Calu3 (cell line): ENCODE data around the gene SEC24B. TPM values are rescaled to one million over a fixed set of nuclear protein-coding genes. Genes with fewer than 3 reads are reported as not detected.
A peak's percentile ranks its signal among the peaks of the same experiment; 100 is the strongest.
"Not testable (repeated sequence)": the region's sequence is repeated elsewhere in the genome, so short reads cannot be mapped to it uniquely, and the experiment has no call there.

Source experiments
- BruUV-seq: library from RNA; stranded (reverse); fragments of 400-500 nt; replicated peaks from 2 replicates; lab custom pipeline; 2021; lab: Mats Ljungman, UMichigan
- CTCF ChIA-PET: fragments of 300-600 bp; sonication (Branson Sonifier 250); formaldehyde crosslinking; loops from one replicate; lab custom pipeline; 2022; ENCODE audit warnings: antibody characterized with exemption; lab: Charles Lee
- DNase-seq: peaks from one replicate; pipeline ENCODE4 v3.0.0; 2022
- H3K27ac Mint-ChIP-seq: one replicate; pipeline ENCODE4 v1.8.0; 2022; ENCODE audit warnings: mixed read lengths; ENCODE audit not compliant: unreplicated experiment
- H3K27me3 Mint-ChIP-seq: one replicate; pipeline ENCODE4 v1.8.0; 2022; ENCODE audit warnings: mixed read lengths; ENCODE audit not compliant: unreplicated experiment
- H3K36me3 Mint-ChIP-seq: one replicate; pipeline ENCODE4 v1.8.0; 2022; ENCODE audit warnings: mild to moderate bottlenecking, moderate library complexity, mixed read lengths; ENCODE audit not compliant: insufficient read depth, unreplicated experiment
- H3K4me1 Mint-ChIP-seq: one replicate; pipeline ENCODE4 v1.8.0; 2022; ENCODE audit warnings: mild to moderate bottlenecking, low read depth, mixed read lengths; ENCODE audit not compliant: unreplicated experiment
- H3K4me3 Mint-ChIP-seq: one replicate; pipeline ENCODE4 v1.8.0; 2022; ENCODE audit warnings: mild to moderate bottlenecking, low read depth, moderate library complexity, mixed read lengths; ENCODE audit not compliant: unreplicated experiment
- H3K9me3 Mint-ChIP-seq: one replicate; pipeline ENCODE4 v1.8.0; 2022; ENCODE audit warnings: low read depth, mixed read lengths; ENCODE audit not compliant: unreplicated experiment
- CTCF ChIP-seq: fragments of 200-600 bp; IDR thresholded peaks from one replicate; pipeline ENCODE4 v1.8.0; 2022; ENCODE audit warnings: antibody characterized with exemption; ENCODE audit not compliant: unreplicated experiment
- intact Hi-C: fragments of 100-400 bp; cut with micrococcal nuclease; formaldehyde crosslinking; loops from one replicate; pipeline ENCODE4 v1.10.0; 2022; ENCODE audit not compliant: unreplicated experiment
- total RNA-seq: library from RNA; stranded (reverse); gene quantifications from 2 replicates; pipeline ENCODE4 v1.2.3, GENCODE V29; 2022

Gene SEC24B
- total RNA-seq, 1 experiment from 2014 or later = 21.5 TPM

DNA sequence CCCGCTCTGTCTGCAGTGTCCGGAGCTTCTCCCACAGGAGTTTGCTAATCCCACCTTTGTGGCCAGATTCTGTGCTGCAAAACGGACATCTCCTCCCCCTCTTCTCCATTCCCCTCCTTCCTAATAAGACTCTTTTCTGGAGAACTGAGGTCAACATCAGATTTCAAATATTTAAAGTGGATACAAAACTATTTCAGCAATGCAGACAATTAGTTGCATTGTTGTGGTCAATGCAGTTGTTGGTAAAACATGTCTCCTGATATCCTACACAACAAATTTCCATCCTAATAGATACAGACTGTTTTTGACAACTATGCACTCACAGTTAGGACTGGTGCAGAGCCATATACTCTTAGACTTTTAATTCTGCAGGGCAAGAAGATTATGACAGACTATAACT is 121.4 kb downstream of the SEC24B start:
- intact Hi-C loops = loop anchor here (1.0 kb wide), 1 partner anchor 20 kb away; no protein-coding TSS in a partner anchor
- no TSS peak for BruUV-seq
- H3K9me3 Mint-ChIP-seq = no peaks in the 10 kb centered on the region

GRCh38 chr4:109557433-109557832 is 123.8 kb downstream of the SEC24B start:
- H3K4me3 Mint-ChIP-seq = no peak overlapping the region
- H3K4me1 Mint-ChIP-seq = peaks cover 10% of the 10 kb centered on the region
- no TSS peak for BruUV-seq
- no peaks in the 10 kb centered on the region for H3K9me3 Mint-ChIP-seq
- CTCF ChIA-PET = no interaction called here
- TF ChIP-seq CTCF = no peak
- no peaks in the 10 kb centered on the region for H3K27me3 Mint-ChIP-seq
- no peak for DNase-seq
- H3K27ac Mint-ChIP-seq = no peak overlapping the region
- H3K36me3 Mint-ChIP-seq = peaks cover 15% of the 10 kb centered on the region
- intact Hi-C loops = no loop called here

More for the DNA sequence above, 121.4 kb downstream of the SEC24B start:
- peaks cover 4% of the 10 kb centered on the region for H3K36me3 Mint-ChIP-seq
- no peaks in the 10 kb centered on the region for H3K4me1 Mint-ChIP-seq
- no peak overlapping the region for H3K4me3 Mint-ChIP-seq
- H3K27ac Mint-ChIP-seq = no peak overlapping the region
- no peaks in the 10 kb centered on the region for H3K27me3 Mint-ChIP-seq
- CTCF ChIA-PET = no interaction called here
- TF ChIP-seq CTCF = no peak
- DNase-seq = no peak

DNA sequence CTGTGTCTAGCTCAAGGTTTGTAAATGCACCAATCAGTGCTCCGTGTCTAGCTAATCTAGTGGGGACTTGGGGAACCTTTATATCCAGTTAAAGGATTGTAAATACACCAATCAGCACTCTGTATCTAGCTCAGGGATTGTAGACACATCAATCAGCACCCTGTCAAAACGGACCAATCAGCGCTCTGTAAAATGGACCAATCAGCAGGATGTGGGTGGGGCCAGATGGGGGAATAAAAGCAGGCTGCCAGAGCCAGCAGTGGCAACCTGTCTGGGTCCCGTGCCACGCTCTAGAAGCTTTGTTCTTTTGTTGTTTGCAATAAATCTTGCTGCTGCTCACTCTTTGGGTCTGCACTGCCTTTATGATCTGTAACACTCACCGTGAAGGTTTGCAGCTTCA is 124.5 kb downstream of the SEC24B start:
- H3K27ac Mint-ChIP-seq, intact Hi-C loops, DNase-seq, CTCF ChIA-PET, BruUV-seq, H3K9me3 Mint-ChIP-seq, H3K4me1 Mint-ChIP-seq, H3K4me3 Mint-ChIP-seq, H3K27me3 Mint-ChIP-seq: not testable (repeated sequence)
- H3K36me3 Mint-ChIP-seq = peaks cover 15% of the 10 kb centered on the region

DNA sequence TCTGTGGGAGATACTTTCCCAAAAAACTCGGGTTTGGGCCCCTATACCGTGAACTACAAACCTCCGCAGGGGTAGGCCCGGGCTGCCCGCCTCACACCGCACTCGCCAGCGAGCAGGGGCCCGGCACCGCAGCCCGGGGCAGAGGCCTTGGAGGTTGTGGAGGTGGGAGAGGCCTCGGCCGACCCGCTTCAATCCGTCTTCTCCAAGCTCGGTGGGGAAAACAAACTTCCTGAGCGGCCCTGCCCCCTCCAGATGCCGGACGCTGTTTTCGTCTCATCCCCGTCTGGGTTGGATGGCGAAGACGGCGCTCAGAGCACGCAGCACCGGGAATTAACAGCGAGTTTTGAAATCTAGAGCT is 126.0 kb downstream of the SEC24B start:
- BruUV-seq = TSS peak; percentile 76
- no peak for TF ChIP-seq CTCF
- Mint-ChIP-seq H3K27me3 (no peaks in the 10 kb centered on the region), H3K27ac (no peak overlapping the region), H3K4me3 (peak overlapping the region; percentile 92), H3K4me1 (peaks cover 10% of the 10 kb centered on the region), H3K36me3 (peaks cover 15% of the 10 kb centered on the region), H3K9me3 (no peaks in the 10 kb centered on the region)
- CTCF ChIA-PET = interaction anchor here (0.6 to 1.1 kb wide), 2 partner anchors 126 to 247 kb away, joined by 3 to 5 read pairs; partner anchors contain the start of gene SEC24B
- no peak for DNase-seq
- intact Hi-C loops = no loop called here

- TF ChIP-seq CTCF = no peak
- no peaks in the 10 kb centered on the region for H3K27me3 Mint-ChIP-seq
- no TSS peak for BruUV-seq
- H3K4me1 Mint-ChIP-seq = peaks cover 10% of the 10 kb centered on the region
- CTCF ChIA-PET = interaction anchor here (0.6 to 1.1 kb wide), 2 partner anchors 127 to 248 kb away, joined by 3 to 5 read pairs; partner anchors contain the start of gene SEC24B
- H3K27ac Mint-ChIP-seq = peak within 1 kb of the TSS; percentile 83
- H3K4me3 Mint-ChIP-seq = peak within 1 kb of the TSS; percentile 92
- H3K36me3 Mint-ChIP-seq = peaks cover 15% of the 10 kb centered on the region
- DNase-seq = peak; percentile 77
- no peaks in the 10 kb centered on the region for H3K9me3 Mint-ChIP-seq
- intact Hi-C loops = no loop called here
Measured at GRCh38 chr4:109559983-109560686, 126.5 kb downstream of the SEC24B start, which contains the start of gene MCUB. MCUB (plus strand) TSS chr4:109560246; CDS start chr4:109560338, 92 bp downstream.
